ENCODE measurements around the gene ADAMTS12. TPM values are rescaled to one million over a fixed set of nuclear protein-coding genes. Genes with fewer than 3 reads are reported as not detected.

The ADAMTS12 gene
- total RNA-seq, 1 experiment from 2014 or later, result 6.2 TPM

DNA sequence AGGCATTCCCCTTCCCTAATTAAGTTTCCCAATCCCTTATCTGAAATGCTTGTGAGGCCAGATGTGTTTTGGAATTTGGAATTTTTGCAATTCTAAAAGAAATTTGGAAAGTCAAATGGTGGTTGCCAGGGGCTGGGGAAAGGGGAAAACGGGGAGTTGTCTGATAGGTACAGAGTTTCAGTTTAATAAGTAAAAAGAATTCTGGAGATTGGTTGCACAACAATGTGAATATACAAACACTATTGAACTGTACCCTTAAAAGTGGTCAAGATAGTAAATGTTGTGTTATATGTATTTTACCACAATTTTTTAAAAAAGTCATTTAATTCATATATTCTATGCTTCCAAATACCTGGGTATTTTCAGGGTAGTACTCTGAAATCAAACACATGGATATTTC lies 154.5 kb downstream of the ADAMTS12 start:
- Histone ChIP-seq H3K14ac (ENCODE audit: insufficient read depth, low read length) (no peak overlapping the region), H2AFZ (ENCODE audit: low read length) (no peak overlapping the region), H3K4me2 (ENCODE audit: insufficient read depth, insufficient read length, low read length) (no peak overlapping the region), H2AK5ac (ENCODE audit: insufficient read length, low read length) (no peak overlapping the region), H4K5ac (ENCODE audit: insufficient read length, low read depth, low read length) (no peak overlapping the region), H3K79me1 (ENCODE audit: insufficient read depth, low read depth, low read length, poor library complexity, severe bottlenecking) (no peaks in the 10 kb centered on the region), H3K23ac (ENCODE audit: insufficient read length, low read depth, low read length) (no peak overlapping the region), H3K23me2 (ENCODE audit: insufficient read length, low read depth, low read length, poor library complexity, severe bottlenecking) (no peaks in the 10 kb centered on the region), H4K8ac (replicated peaks; ENCODE audit: insufficient read length, low read depth, low read length) (no peak overlapping the region), H3K18ac (ENCODE audit: insufficient read length, low read depth, low read length) (no peak overlapping the region), H2BK15ac (ENCODE audit: low read depth, low read length) (no peak overlapping the region), H4K91ac (ENCODE audit: insufficient read length, low read depth, low read length) (no peak overlapping the region), H3K9me3 (ENCODE audit: control insufficient read depth, low read depth, low read length) (no peaks in the 10 kb centered on the region), H3K27ac (ENCODE audit: insufficient read length, low read depth, low read length) (no peak overlapping the region), H4K20me1 (ENCODE audit: control insufficient read depth, insufficient read depth, insufficient read length) (no peaks in the 10 kb centered on the region), H3K79me2 (ENCODE audit: insufficient read depth, low read length) (no peaks in the 10 kb centered on the region), H2BK5ac (ENCODE audit: insufficient read length, low read length) (no peak overlapping the region), H2BK20ac (ENCODE audit: low read depth, low read length, poor library complexity, severe bottlenecking) (no peak overlapping the region), H2BK12ac (ENCODE audit: insufficient read length, low read depth, low read length) (no peak overlapping the region), H3T11ph (ENCODE audit: low read length) (no peak overlapping the region), H3K56ac (ENCODE audit: insufficient read length, low read depth, low read length) (no peak overlapping the region), H3K4ac (ENCODE audit: low read depth, low read length) (no peak overlapping the region), H3K27me3 (ENCODE audit: insufficient read depth, low read length) (no peaks in the 10 kb centered on the region), H3K4me1 (ENCODE audit: insufficient read depth, low read length) (peaks cover 5% of the 10 kb centered on the region), H3K9ac (ENCODE audit: extremely low read depth, insufficient read length, low read length) (no peak overlapping the region), H2BK120ac (ENCODE audit: low read depth, low read length, poor library complexity, severe bottlenecking) (no peak overlapping the region)
- no peaks in the 10 kb centered on the region for H3K27me3 Mint-ChIP-seq (ENCODE audit: low read depth)
- H3K4me1 Mint-ChIP-seq, result peaks cover 20 to 24% of the 10 kb centered on the region in 2 experiments
- TF ChIP-seq, protein P1, sequence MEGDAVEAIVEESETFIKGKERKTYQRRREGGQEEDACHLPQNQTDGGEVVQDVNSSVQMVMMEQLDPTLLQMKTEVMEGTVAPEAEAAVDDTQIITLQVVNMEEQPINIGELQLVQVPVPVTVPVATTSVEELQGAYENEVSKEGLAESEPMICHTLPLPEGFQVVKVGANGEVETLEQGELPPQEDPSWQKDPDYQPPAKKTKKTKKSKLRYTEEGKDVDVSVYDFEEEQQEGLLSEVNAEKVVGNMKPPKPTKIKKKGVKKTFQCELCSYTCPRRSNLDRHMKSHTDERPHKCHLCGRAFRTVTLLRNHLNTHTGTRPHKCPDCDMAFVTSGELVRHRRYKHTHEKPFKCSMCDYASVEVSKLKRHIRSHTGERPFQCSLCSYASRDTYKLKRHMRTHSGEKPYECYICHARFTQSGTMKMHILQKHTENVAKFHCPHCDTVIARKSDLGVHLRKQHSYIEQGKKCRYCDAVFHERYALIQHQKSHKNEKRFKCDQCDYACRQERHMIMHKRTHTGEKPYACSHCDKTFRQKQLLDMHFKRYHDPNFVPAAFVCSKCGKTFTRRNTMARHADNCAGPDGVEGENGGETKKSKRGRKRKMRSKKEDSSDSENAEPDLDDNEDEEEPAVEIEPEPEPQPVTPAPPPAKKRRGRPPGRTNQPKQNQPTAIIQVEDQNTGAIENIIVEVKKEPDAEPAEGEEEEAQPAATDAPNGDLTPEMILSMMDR (conservative IDR thresholded peaks at IDR 0.05), result no peak
- H3K9me3 Mint-ChIP-seq, result no peaks in the 10 kb centered on the region
- H3K4me3 Mint-ChIP-seq, result no peak overlapping the region
- H3K27ac Mint-ChIP-seq, result no peak overlapping the region
- H3K36me3 Mint-ChIP-seq (ENCODE audit: insufficient read depth in 1 of 3, low read depth in 3 of 3), result no peaks in the 10 kb centered on the region
- no peak for DNase-seq
- no CpG with 5 or more reads among the region's 1 CpG for WGBS (ENCODE audit: extremely low coverage, insufficient read length, low lambda C conversion rate)

All from H9 (cell line).